HepG2 (cell line): ENCODE results near the gene ID3. TPM values are rescaled to one million over a fixed set of nuclear protein-coding genes. Genes with fewer than 3 reads are reported as not detected.

Experiments used
- ATF6 ChIP-seq: sonication (generic); formaldehyde crosslinking; conservative IDR thresholded peaks from 2 replicates; pipeline ENCODE4 v1.4.0; 2020; ENCODE audit warnings: missing genetic modification reagents
- EHMT2 ChIP-seq: fragments of 200-600 bp; sonication (generic); IDR thresholded peaks from 2 replicates; pipeline ENCODE4 v1.7.0; 2017; ENCODE audit warnings: antibody characterized with exemption, low read depth, low read length, borderline replicate concordance
- MTF1 ChIP-seq: sonication (generic); formaldehyde crosslinking; IDR thresholded peaks from 2 replicates; pipeline ENCODE4 v1.5.0; 2020; ENCODE audit warnings: missing genetic modification reagents
- NFKB2 ChIP-seq: sonication (generic); formaldehyde crosslinking; IDR thresholded peaks from 2 replicates; pipeline ENCODE4 v1.4.0; 2020; ENCODE audit warnings: missing genetic modification reagents, borderline replicate concordance
- THAP11 ChIP-seq: IDR thresholded peaks from 2 replicates; pipeline ENCODE4 v1.6.1; 2016; ENCODE audit warnings: missing biosample characterization, missing genetic modification reagents
- ZBTB20 ChIP-seq: sonication (generic); formaldehyde crosslinking; IDR thresholded peaks from 2 replicates; pipeline ENCODE4 v1.8.1; 2023; ENCODE audit warnings: missing genetic modification reagents, low read depth, mild to moderate bottlenecking, borderline replicate concordance
- ZNF619 ChIP-seq: sonication (generic); formaldehyde crosslinking; IDR thresholded peaks from 2 replicates; pipeline ENCODE4 v1.4.0; 2020; ENCODE audit warnings: mild to moderate bottlenecking, missing genetic modification reagents
- polyA plus RNA-seq, 8 experiments: library from polyadenylated mRNA; depleted of rRNA in 3 of 8; stranded (reverse) in 7 of 8; unstranded in 1 of 8; fragments of >200 nt; fragmentation: Illumina TruSeq in 4 of 8; extraction: Trizol in 4 of 8; gene quantifications; 2 replicates each; pipeline versions ENCODE4 v1.2.1 to v1.2.3, GENCODE V29; 2011 to 2016; ENCODE audit warnings: low read depth in 4 of 8, missing spikeins in 1 of 8, mixed read lengths in 1 of 8; ENCODE audit not compliant: insufficient read depth in 1 of 8
- total RNA-seq, 5 experiments: library from RNA; depleted of rRNA; stranded (reverse); fragments of >200 nt; fragmentation: Illumina TruSeq; extraction: Trizol; gene quantifications; 2 replicates each; pipeline ENCODE4 v1.2.3, GENCODE V29; 2016; ENCODE audit warnings: low read depth in 1 of 5
- TF ChIP-seq, protein P1 (sequence below): sonication (generic); formaldehyde crosslinking; IDR thresholded peaks from 2 replicates; pipeline ENCODE4 v1.4.0; 2020; ENCODE audit warnings: missing genetic modification reagents, borderline replicate concordance
- TF ChIP-seq, protein P2 (sequence below): sonication (generic); formaldehyde crosslinking; IDR thresholded peaks from 2 replicates; pipeline ENCODE4 v1.5.1; 2020; ENCODE audit warnings: mild to moderate bottlenecking, moderate library complexity, missing genetic modification reagents
- TF ChIP-seq, protein P3 (sequence below): sonication (generic); formaldehyde crosslinking; IDR thresholded peaks from 2 replicates; pipeline ENCODE4 v1.5.0; 2020; ENCODE audit warnings: mild to moderate bottlenecking, missing genetic modification reagents

Gene ID3
- total and polyA plus RNA-seq, 2 of the 13 experiments (the other 11 are each of a cell fraction or from before 2014, with no cell fraction given) = 64.8 to 115 TPM

GRCh38 chr1:23558140-23558871 lies 995 bp downstream of the ID3 start (continued):
- TF ChIP-seq, protein P1, sequence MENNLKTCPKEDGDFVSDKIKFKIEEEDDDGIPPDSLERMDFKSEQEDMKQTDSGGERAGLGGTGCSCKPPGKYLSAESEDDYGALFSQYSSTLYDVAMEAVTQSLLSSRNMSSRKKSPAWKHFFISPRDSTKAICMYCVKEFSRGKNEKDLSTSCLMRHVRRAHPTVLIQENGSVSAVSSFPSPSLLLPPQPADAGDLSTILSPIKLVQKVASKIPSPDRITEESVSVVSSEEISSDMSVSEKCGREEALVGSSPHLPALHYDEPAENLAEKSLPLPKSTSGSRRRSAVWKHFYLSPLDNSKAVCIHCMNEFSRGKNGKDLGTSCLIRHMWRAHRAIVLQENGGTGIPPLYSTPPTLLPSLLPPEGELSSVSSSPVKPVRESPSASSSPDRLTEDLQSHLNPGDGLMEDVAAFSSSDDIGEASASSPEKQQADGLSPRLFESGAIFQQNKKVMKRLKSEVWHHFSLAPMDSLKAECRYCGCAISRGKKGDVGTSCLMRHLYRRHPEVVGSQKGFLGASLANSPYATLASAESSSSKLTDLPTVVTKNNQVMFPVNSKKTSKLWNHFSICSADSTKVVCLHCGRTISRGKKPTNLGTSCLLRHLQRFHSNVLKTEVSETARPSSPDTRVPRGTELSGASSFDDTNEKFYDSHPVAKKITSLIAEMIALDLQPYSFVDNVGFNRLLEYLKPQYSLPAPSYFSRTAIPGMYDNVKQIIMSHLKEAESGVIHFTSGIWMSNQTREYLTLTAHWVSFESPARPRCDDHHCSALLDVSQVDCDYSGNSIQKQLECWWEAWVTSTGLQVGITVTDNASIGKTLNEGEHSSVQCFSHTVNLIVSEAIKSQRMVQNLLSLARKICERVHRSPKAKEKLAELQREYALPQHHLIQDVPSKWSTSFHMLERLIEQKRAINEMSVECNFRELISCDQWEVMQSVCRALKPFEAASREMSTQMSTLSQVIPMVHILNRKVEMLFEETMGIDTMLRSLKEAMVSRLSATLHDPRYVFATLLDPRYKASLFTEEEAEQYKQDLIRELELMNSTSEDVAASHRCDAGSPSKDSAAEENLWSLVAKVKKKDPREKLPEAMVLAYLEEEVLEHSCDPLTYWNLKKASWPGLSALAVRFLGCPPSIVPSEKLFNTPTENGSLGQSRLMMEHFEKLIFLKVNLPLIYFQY = no peak
- no peak for TF ChIP-seq ATF6
- TF ChIP-seq, protein P2, sequence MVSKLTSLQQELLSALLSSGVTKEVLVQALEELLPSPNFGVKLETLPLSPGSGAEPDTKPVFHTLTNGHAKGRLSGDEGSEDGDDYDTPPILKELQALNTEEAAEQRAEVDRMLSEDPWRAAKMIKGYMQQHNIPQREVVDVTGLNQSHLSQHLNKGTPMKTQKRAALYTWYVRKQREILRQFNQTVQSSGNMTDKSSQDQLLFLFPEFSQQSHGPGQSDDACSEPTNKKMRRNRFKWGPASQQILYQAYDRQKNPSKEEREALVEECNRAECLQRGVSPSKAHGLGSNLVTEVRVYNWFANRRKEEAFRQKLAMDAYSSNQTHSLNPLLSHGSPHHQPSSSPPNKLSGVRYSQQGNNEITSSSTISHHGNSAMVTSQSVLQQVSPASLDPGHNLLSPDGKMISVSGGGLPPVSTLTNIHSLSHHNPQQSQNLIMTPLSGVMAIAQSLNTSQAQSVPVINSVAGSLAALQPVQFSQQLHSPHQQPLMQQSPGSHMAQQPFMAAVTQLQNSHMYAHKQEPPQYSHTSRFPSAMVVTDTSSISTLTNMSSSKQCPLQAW (CRISPR knock-in tag) = peak; percentile 60
- TF ChIP-seq ZNF619 (CRISPR knock-in tag) = 0 out of 2 replicates have a peak, but pooled peaks have one; percentile 51
- no peak for TF ChIP-seq MTF1 (CRISPR knock-in tag)
- TF ChIP-seq THAP11 (CRISPR knock-in tag) = peak; percentile 47
- TF ChIP-seq, protein P3, sequence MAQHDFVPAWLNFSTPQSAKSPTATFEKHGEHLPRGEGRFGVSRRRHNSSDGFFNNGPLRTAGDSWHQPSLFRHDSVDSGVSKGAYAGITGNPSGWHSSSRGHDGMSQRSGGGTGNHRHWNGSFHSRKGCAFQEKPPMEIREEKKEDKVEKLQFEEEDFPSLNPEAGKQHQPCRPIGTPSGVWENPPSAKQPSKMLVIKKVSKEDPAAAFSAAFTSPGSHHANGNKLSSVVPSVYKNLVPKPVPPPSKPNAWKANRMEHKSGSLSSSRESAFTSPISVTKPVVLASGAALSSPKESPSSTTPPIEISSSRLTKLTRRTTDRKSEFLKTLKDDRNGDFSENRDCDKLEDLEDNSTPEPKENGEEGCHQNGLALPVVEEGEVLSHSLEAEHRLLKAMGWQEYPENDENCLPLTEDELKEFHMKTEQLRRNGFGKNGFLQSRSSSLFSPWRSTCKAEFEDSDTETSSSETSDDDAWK (CRISPR knock-in tag) = no peak
- no peak for TF ChIP-seq EHMT2
- 0 out of 2 replicates have a peak, but pooled peaks have one; percentile 0 for TF ChIP-seq ZBTB20 (CRISPR knock-in tag)
- TF ChIP-seq NFKB2 = no peak; the same call in 1 of the 2 replicates
